Measurements from ENCODE around the gene ZNF324B.

Gene ZNF324B

DNA sequence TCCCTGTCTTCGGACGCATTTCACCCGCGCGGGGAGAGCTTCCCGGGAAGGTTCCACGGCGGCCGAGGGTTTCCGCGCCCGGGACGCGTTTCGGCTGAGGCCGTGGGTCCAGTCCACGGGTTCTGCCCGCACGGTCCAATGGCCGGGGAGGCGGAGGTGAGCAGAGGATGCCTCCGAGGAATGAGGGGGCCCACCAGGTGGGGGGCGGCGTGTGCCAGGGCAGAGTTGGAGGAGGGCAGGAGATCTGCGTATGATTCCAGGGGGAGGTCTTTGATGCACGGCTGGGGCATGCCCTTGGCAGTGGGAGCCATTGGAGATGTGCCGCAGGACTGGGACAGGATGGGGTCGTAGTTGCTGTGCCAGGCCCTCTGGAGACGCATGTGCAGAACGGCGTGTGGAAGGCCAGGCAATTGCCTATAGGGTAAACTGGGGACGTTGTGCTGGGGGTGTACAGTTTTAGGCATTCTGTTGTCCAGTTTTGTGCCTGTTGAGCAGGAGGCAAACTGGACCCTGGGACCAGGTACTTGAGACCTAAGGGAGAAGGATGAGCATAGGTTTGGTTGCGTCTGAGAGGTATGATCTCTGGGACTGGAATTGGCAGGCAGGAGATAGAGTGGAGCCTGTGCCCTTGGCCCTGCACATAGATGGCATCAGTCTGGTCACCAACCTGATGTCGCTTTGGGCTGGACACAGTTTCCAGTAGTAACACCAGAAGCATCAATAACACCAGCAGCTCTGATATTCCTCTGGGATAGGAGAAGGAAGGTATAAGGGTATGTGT is 42.2 kb upstream of the ZNF324B start:
- Histone ChIP-seq H3K9ac (ENCODE audit: low read depth, low read length) (peak overlapping the region; percentile 77), H3K79me2 (ENCODE audit: insufficient read depth, low read length) (peaks cover 40% of the 10 kb centered on the region), H3K36me3 (ENCODE audit: insufficient read depth, low read length) (peaks cover 5% of the 10 kb centered on the region; the same call in 1 of the 2 replicates), H2AFZ (ENCODE audit: low read depth, low read length) (peak overlapping the region; percentile 87), H3K27ac (ENCODE audit: low read length) (peak overlapping the region; percentile 39), H3K4me1 (ENCODE audit: insufficient read depth, low read length) (peaks cover 28% of the 10 kb centered on the region), H3K27me3 (ENCODE audit: insufficient read depth, low read length, poor library complexity) (no peaks in the 10 kb centered on the region), H4K20me1 (ENCODE audit: insufficient read depth, low read length) (no peaks in the 10 kb centered on the region), H3K4me3 (ENCODE audit: low read depth in 1 of 2, low read length in 2 of 2) (peak overlapping the region; percentile 58 to 96), H3K4me2 (ENCODE audit: insufficient read depth, low read length) (peak overlapping the region; percentile 75), H3K9me3 (ENCODE audit: insufficient read depth, low read length, severe bottlenecking) (no peaks in the 10 kb centered on the region)
- ATAC-seq (ENCODE audit: insufficient read depth, low read depth) (peak; percentile 41), DNase-seq (peak; percentile 60)
- TF ChIP-seq CTCF (IDR thresholded peaks at IDR 0.05; ENCODE audit: borderline replicate concordance, extremely low read depth, low read length, poor library complexity, severe bottlenecking) (peak; percentile 17), EZH2 (IDR thresholded peaks at IDR 0.05; ENCODE audit: borderline replicate concordance, low read depth, low read length, severe bottlenecking) (no peak)

- Histone ChIP-seq H3K9me3 (ENCODE audit: insufficient read depth, low read length, severe bottlenecking) (no peaks in the 10 kb centered on the region), H3K4me2 (ENCODE audit: insufficient read depth, low read length) (no peak overlapping the region), H3K4me3 (ENCODE audit: low read depth in 1 of 2, low read length in 2 of 2) (no peak overlapping the region), H3K27me3 (ENCODE audit: insufficient read depth, low read length, poor library complexity) (no peaks in the 10 kb centered on the region), H3K9ac (ENCODE audit: low read depth, low read length) (no peak overlapping the region), H3K27ac (ENCODE audit: low read length) (no peak overlapping the region), H3K36me3 (ENCODE audit: insufficient read depth, low read length) (peaks cover 54% of the 10 kb centered on the region), H3K4me1 (ENCODE audit: insufficient read depth, low read length) (no peaks in the 10 kb centered on the region), H2AFZ (ENCODE audit: low read depth, low read length) (no peak overlapping the region), H4K20me1 (ENCODE audit: insufficient read depth, low read length) (0 out of 2 replicates have a peak, but pooled peaks cover 9% of the 10 kb centered on the region), H3K79me2 (ENCODE audit: insufficient read depth, low read length) (peaks cover 5% of the 10 kb centered on the region)
- TF ChIP-seq EZH2 (IDR thresholded peaks at IDR 0.05; ENCODE audit: borderline replicate concordance, low read depth, low read length, severe bottlenecking) (no peak), CTCF (IDR thresholded peaks at IDR 0.05; ENCODE audit: borderline replicate concordance, extremely low read depth, low read length, poor library complexity, severe bottlenecking) (no peak)
- ATAC-seq (ENCODE audit: insufficient read depth, low read depth) (no peak), DNase-seq (no peak)
Observed at GRCh38 chr19:58416604-58417003, 34.8 kb upstream of the ZNF324B start.

GRCh38 chr19:58417071-58417470 is 34.4 kb upstream of the ZNF324B start:
- ATAC-seq (ENCODE audit: insufficient read depth, low read depth) (no peak), DNase-seq (no peak)
- Histone ChIP-seq H3K9me3 (ENCODE audit: insufficient read depth, low read length, severe bottlenecking) (no peaks in the 10 kb centered on the region), H3K27ac (ENCODE audit: low read length) (no peak overlapping the region), H3K9ac (ENCODE audit: low read depth, low read length) (no peak overlapping the region), H3K4me3 (ENCODE audit: low read depth in 1 of 2, low read length in 2 of 2) (no peak overlapping the region), H3K79me2 (ENCODE audit: insufficient read depth, low read length) (peaks cover 5% of the 10 kb centered on the region), H3K36me3 (ENCODE audit: insufficient read depth, low read length) (peaks cover 54% of the 10 kb centered on the region), H3K4me2 (ENCODE audit: insufficient read depth, low read length) (no peak overlapping the region), H3K4me1 (ENCODE audit: insufficient read depth, low read length) (no peaks in the 10 kb centered on the region), H4K20me1 (ENCODE audit: insufficient read depth, low read length) (0 out of 2 replicates have a peak, but pooled peaks cover 9% of the 10 kb centered on the region), H2AFZ (ENCODE audit: low read depth, low read length) (no peak overlapping the region), H3K27me3 (ENCODE audit: insufficient read depth, low read length, poor library complexity) (no peaks in the 10 kb centered on the region)
- TF ChIP-seq EZH2 (IDR thresholded peaks at IDR 0.05; ENCODE audit: borderline replicate concordance, low read depth, low read length, severe bottlenecking) (no peak), CTCF (IDR thresholded peaks at IDR 0.05; ENCODE audit: borderline replicate concordance, extremely low read depth, low read length, poor library complexity, severe bottlenecking) (no peak)

All from DND-41 (cell line).